Activated CD4-positive, alpha-beta T cell treated with anti-CD3 and anti-CD28 coated beads, Interleukin-2, amount 10 ng/mL, durations not matched to agents 7 days and 5 days (primary cell): ENCODE measurements around the gene PPM1F. TPM values are rescaled to one million over a fixed set of nuclear protein-coding genes. Genes with fewer than 3 reads are reported as not detected.

Source experiments
- CTCF ChIA-PET: fragments of 350-600 bp; sonication (Branson Sonifier 250); formaldehyde crosslinking; loops from one replicate; lab custom pipeline; 2021; ENCODE audit warnings: antibody characterized with exemption; lab: Charles Lee
- POLR2A ChIA-PET: fragments of 350-600 bp; sonication (Branson Sonifier 250); formaldehyde crosslinking; loops from one replicate; lab custom pipeline; 2021; ENCODE audit warnings: antibody characterized with exemption; lab: Charles Lee
- DNase-seq: peaks from one replicate; pipeline ENCODE4 v3.0.0-alpha.2; 2020
- H3K27ac Mint-ChIP-seq: one replicate; pipeline ENCODE4 v1.8.0; 2021; ENCODE audit warnings: mild to moderate bottlenecking, moderate library complexity, mixed read lengths
- H3K27me3 Mint-ChIP-seq: one replicate; pipeline ENCODE4 v1.8.0; 2021; ENCODE audit warnings: mixed read lengths
- H3K36me3 Mint-ChIP-seq: one replicate; pipeline ENCODE4 v1.8.0; 2021; ENCODE audit warnings: low read depth, mixed read lengths
- H3K4me1 Mint-ChIP-seq: one replicate; pipeline ENCODE4 v1.8.0; 2021; ENCODE audit warnings: mixed read lengths
- H3K4me3 Mint-ChIP-seq: one replicate; pipeline ENCODE4 v1.8.0; 2021; ENCODE audit warnings: mild to moderate bottlenecking, moderate library complexity, mixed read lengths
- H3K9me3 Mint-ChIP-seq: one replicate; pipeline ENCODE4 v1.8.0; 2021; ENCODE audit warnings: mixed read lengths
- total RNA-seq, 2 experiments: library from RNA; stranded (reverse); gene quantifications; one replicate each; pipeline ENCODE4 v1.2.3, GENCODE V29; 2021

Gene PPM1F
- total RNA-seq, 2 experiments from 2014 or later: 15.1 to 20.4 TPM

GRCh38 chr22:21949948-21950347 is 2.7 kb downstream of the PPM1F start:
- peaks cover 13% of the 10 kb centered on the region for H3K4me1 Mint-ChIP-seq
- no peaks in the 10 kb centered on the region for H3K27me3 Mint-ChIP-seq
- ChIA-PET CTCF (interaction anchor here (5.7 kb wide), 1 partner anchor 11 kb away, joined by 73 read pairs; no protein-coding TSS in a partner anchor), POLR2A (no interaction called here)
- no peak overlapping the region for H3K27ac Mint-ChIP-seq
- H3K9me3 Mint-ChIP-seq: no peaks in the 10 kb centered on the region
- H3K36me3 Mint-ChIP-seq: peaks cover 3% of the 10 kb centered on the region
- no peak overlapping the region for H3K4me3 Mint-ChIP-seq
- no peak for DNase-seq

GRCh38 chr22:21949569-21949918 is 3.1 kb downstream of the PPM1F start:
- H3K9me3 Mint-ChIP-seq: no peaks in the 10 kb centered on the region

GRCh38 chr22:21948824-21949568 is 3.7 kb downstream of the PPM1F start:
- POLR2A ChIA-PET: no interaction called here
- H3K27me3 Mint-ChIP-seq: no peaks in the 10 kb centered on the region
- no peak for DNase-seq
- CTCF ChIA-PET: interaction anchor here (5.7 kb wide), 1 partner anchor 10 kb away, joined by 73 read pairs; no protein-coding TSS in a partner anchor
- peaks cover 3% of the 10 kb centered on the region for H3K36me3 Mint-ChIP-seq
- no peak overlapping the region for H3K4me3 Mint-ChIP-seq
- H3K9me3 Mint-ChIP-seq: no peaks in the 10 kb centered on the region
- peaks cover 13% of the 10 kb centered on the region for H3K4me1 Mint-ChIP-seq
- H3K27ac Mint-ChIP-seq: no peak overlapping the region

More at GRCh38 chr22:21949569-21949918, 3.1 kb downstream of the PPM1F start:
- Mint-ChIP-seq H3K27me3 (no peaks in the 10 kb centered on the region), H3K4me3 (no peak overlapping the region), H3K27ac (no peak overlapping the region), H3K36me3 (peaks cover 3% of the 10 kb centered on the region), H3K4me1 (peaks cover 13% of the 10 kb centered on the region)
- ChIA-PET POLR2A (no interaction called here), CTCF (interaction anchor here (5.7 kb wide), 1 partner anchor 10 kb away, joined by 73 read pairs; no protein-coding TSS in a partner anchor)
- no peak for DNase-seq

GRCh38 chr22:21948390-21948789 is 4.3 kb downstream of the PPM1F start:
- peaks cover 13% of the 10 kb centered on the region for H3K4me1 Mint-ChIP-seq
- no peak for DNase-seq
- POLR2A ChIA-PET: no interaction called here
- H3K27ac Mint-ChIP-seq: no peak overlapping the region
- peaks cover 3% of the 10 kb centered on the region for H3K36me3 Mint-ChIP-seq
- no peaks in the 10 kb centered on the region for H3K27me3 Mint-ChIP-seq
- no peak overlapping the region for H3K4me3 Mint-ChIP-seq
- CTCF ChIA-PET: no interaction called here
- H3K9me3 Mint-ChIP-seq: no peaks in the 10 kb centered on the region

GRCh38 chr22:21947040-21948014 is 5.3 kb downstream of the PPM1F start:
- Mint-ChIP-seq H3K9me3 (no peaks in the 10 kb centered on the region), H3K36me3 (peaks cover 3% of the 10 kb centered on the region), H3K4me3 (no peak overlapping the region), H3K27ac (peak overlapping the region; percentile 19), H3K4me1 (peaks cover 14% of the 10 kb centered on the region), H3K27me3 (no peaks in the 10 kb centered on the region)
- ChIA-PET POLR2A (no interaction called here), CTCF (interaction anchor here (1.5 kb wide), 1 partner anchor 25 kb away, joined by 3 read pairs; no protein-coding TSS in a partner anchor)
- DNase-seq: no peak

- Mint-ChIP-seq H3K4me1 (peaks cover 17% of the 10 kb centered on the region), H3K27me3 (no peaks in the 10 kb centered on the region), H3K36me3 (no peaks in the 10 kb centered on the region), H3K9me3 (no peaks in the 10 kb centered on the region), H3K4me3 (no peak overlapping the region), H3K27ac (no peak overlapping the region)
- ChIA-PET POLR2A (no interaction called here), CTCF (interaction anchor here (1.5 kb wide), 1 partner anchor 26 kb away, joined by 3 read pairs; no protein-coding TSS in a partner anchor)
- DNase-seq: no peak
Measured at GRCh38 chr22:21946262-21946925, 6.3 kb downstream of the PPM1F start.

- Mint-ChIP-seq H3K4me1 (peaks cover 20% of the 10 kb centered on the region), H3K36me3 (no peaks in the 10 kb centered on the region), H3K27ac (no peak overlapping the region), H3K4me3 (no peak overlapping the region), H3K9me3 (no peaks in the 10 kb centered on the region), H3K27me3 (no peaks in the 10 kb centered on the region)
- ChIA-PET CTCF (no interaction called here), POLR2A (no interaction called here)
- DNase-seq: no peak
Measured at GRCh38 chr22:21945453-21946261, 7.0 kb downstream of the PPM1F start.

GRCh38 chr22:21944871-21945270 is 7.8 kb downstream of the PPM1F start:
- Mint-ChIP-seq H3K27ac (no peak overlapping the region), H3K9me3 (no peaks in the 10 kb centered on the region), H3K4me3 (no peak overlapping the region), H3K36me3 (no peaks in the 10 kb centered on the region), H3K27me3 (no peaks in the 10 kb centered on the region), H3K4me1 (peaks cover 28% of the 10 kb centered on the region)
- ChIA-PET POLR2A (no interaction called here), CTCF (interaction anchor here (2.0 kb wide), 1 partner anchor 8 kb away, joined by 7 read pairs; the partner anchor contains the start of gene PPM1F)
- DNase-seq: no peak

- no peaks in the 10 kb centered on the region for H3K9me3 Mint-ChIP-seq
- ChIA-PET POLR2A (no interaction called here), CTCF (interaction anchor here (2.0 kb wide), 1 partner anchor 9 kb away, joined by 7 read pairs; the partner anchor contains the start of gene PPM1F)
- no peak overlapping the region for H3K27ac Mint-ChIP-seq
- no peak for DNase-seq
- peaks cover 2% of the 10 kb centered on the region for H3K36me3 Mint-ChIP-seq
- peaks cover 38% of the 10 kb centered on the region for H3K4me1 Mint-ChIP-seq
- H3K4me3 Mint-ChIP-seq: no peak overlapping the region
- no peaks in the 10 kb centered on the region for H3K27me3 Mint-ChIP-seq
Measured at GRCh38 chr22:21943571-21944448, 8.8 kb downstream of the PPM1F start.

- Mint-ChIP-seq H3K27ac (peak overlapping the region; percentile 74), H3K36me3 (peaks cover 2% of the 10 kb centered on the region), H3K4me3 (no peak overlapping the region), H3K4me1 (peaks cover 50% of the 10 kb centered on the region), H3K27me3 (no peaks in the 10 kb centered on the region), H3K9me3 (no peaks in the 10 kb centered on the region)
- POLR2A ChIA-PET: no interaction called here
- CTCF ChIA-PET: interaction anchor here (0.6 to 7.0 kb wide), 3 partner anchors 9 to 398 kb away, joined by 3 to 73 read pairs (median 7); partner anchors contain the start of gene PPM1F
- DNase-seq: no peak
Measured at GRCh38 chr22:21942407-21943343, 10.0 kb downstream of the PPM1F start.
